Measurements from ENCODE around the gene DUOX2. TPM values are rescaled to one million over a fixed set of nuclear protein-coding genes. Genes with fewer than 3 reads are reported as not detected.

Gene DUOX2
- total and polyA plus RNA-seq, 2 of the 8 experiments (the other 6 are each of a cell fraction or from before 2014, with no cell fraction given) = 0.08 TPM; not detected in 1

DNA sequence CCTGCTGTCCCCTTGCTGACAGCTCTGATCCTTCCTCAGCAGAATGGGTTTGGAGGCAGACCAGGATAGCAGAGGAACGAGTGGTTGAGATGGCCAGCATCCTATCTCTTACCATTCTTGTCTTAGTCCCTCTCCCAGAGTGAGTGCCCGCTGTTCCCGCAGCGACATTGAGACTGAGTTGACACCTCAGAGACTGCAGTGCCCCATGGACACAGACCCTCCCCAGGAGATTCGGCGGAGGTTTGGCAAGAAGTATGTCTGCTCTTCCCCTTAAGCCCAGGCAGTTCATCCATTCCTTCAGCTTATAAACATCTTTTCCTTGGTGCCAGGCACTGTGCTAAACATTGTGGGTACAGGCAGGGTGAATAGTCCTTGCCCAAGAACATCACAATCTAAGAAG, 37.0 kb upstream of the DUOX2 start:
- H3K4me1 ChIP-seq (replicated peaks in 1 of 4; ENCODE audit: control insufficient read depth in 3 of 4, insufficient read depth in 4 of 4, low read length in 3 of 4) = no peaks in the 10 kb centered on the region; a peak in 1 of 7 replicates
- H2AFZ ChIP-seq (ENCODE audit: low read length) = no peak overlapping the region
- H3K23ac ChIP-seq (ENCODE audit: insufficient read length) = no peak overlapping the region
- H3K4me3 ChIP-seq (ENCODE audit: extremely low read depth in 1 of 4, insufficient read depth in 2 of 4, low read depth in 3 of 4, low read length in 4 of 4) = no peak overlapping the region
- H3K27ac ChIP-seq (ENCODE audit: low read depth, low read length) = no peak overlapping the region
- H4K91ac ChIP-seq (replicated peaks; ENCODE audit: insufficient read length, low read length) = no peak overlapping the region
- POLR2A ChIA-PET (ENCODE audit: partially characterized antibody) = interaction anchor here (0.5 to 1.6 kb wide), 4 partner anchors 9 to 35 kb away, joined by 3 to 6 read pairs (median 4); no protein-coding TSS in a partner anchor
- H4K8ac ChIP-seq (ENCODE audit: extremely low read depth, insufficient read depth, low read length) = no peak overlapping the region
- no peak overlapping the region for H2BK5ac ChIP-seq (ENCODE audit: low read depth, low read length)
- H3K36me3 ChIP-seq (ENCODE audit: control insufficient read depth in 2 of 4, insufficient read depth in 4 of 4, low read length in 3 of 4) = no peaks in the 10 kb centered on the region
- H4K5ac ChIP-seq (ENCODE audit: insufficient read length, low read depth, low read length) = no peak overlapping the region
- FAIRE-seq (no peak), DNase-seq (ENCODE audit: low read depth in 1 of 2, low spot score in 2 of 2) (no peak)
- no peak overlapping the region for H3K18ac ChIP-seq (ENCODE audit: extremely low read depth, low read length)
- no peak overlapping the region for H3K4me2 ChIP-seq (ENCODE audit: insufficient read depth in 1 of 2, low read depth in 2 of 2, low read length in 2 of 2)
- no peaks in the 10 kb centered on the region for H3K79me2 ChIP-seq (ENCODE audit: control insufficient read depth in 1 of 2, insufficient read depth in 2 of 2, low read length in 2 of 2)
- H3K23me2 ChIP-seq (ENCODE audit: low read depth, low read length) = no peaks in the 10 kb centered on the region
- no peak overlapping the region for H3K14ac ChIP-seq (ENCODE audit: insufficient read length)
- H3K9ac ChIP-seq (replicated peaks in 1 of 4; ENCODE audit: extremely low read depth in 1 of 4, low read depth in 3 of 4, low read length in 3 of 4) = no peak overlapping the region
- H3K56ac ChIP-seq (replicated peaks; ENCODE audit: insufficient read length, low read depth, low read length) = no peak overlapping the region
- no peak overlapping the region for H2AK5ac ChIP-seq (ENCODE audit: low read depth, low read length)
- TF ChIP-seq RFX5 (IDR thresholded peaks at IDR 0.05; ENCODE audit: borderline replicate concordance, low read depth, low read length) (no peak), BACH1 (IDR thresholded peaks at IDR 0.05; ENCODE audit: low read length) (no peak), RXRA (IDR thresholded peaks at IDR 0.05; ENCODE audit: insufficient read depth, low read depth, low read length) (no peak), TAF1 (IDR thresholded peaks at IDR 0.05; ENCODE audit: low read depth, low read length) (no peak)
- peaks cover 0 to 2% (median 0%) of the 10 kb centered on the region in 4 experiments; a peak in 1 of 7 replicates for H3K27me3 ChIP-seq (replicated peaks in 1 of 4; ENCODE audit: control insufficient read depth in 3 of 4, extremely low read depth in 1 of 4, insufficient read depth in 3 of 4, low read length in 3 of 4)
- WGBS, 2 experiments (ENCODE audit: extremely low coverage in 1 of 2, insufficient coverage in 1 of 2, insufficient read length in 1 of 2, insufficient replicate concordance in 2 of 2, low coverage in 1 of 2, low lambda C conversion rate in 2 of 2, missing lambda C conversion rate in 1 of 2) = 85% methylated on average over 6 of the region's 6 CpGs; no CpG with 5 or more reads in 1 of the 2 experiments
- no peak overlapping the region for H2BK120ac ChIP-seq (replicated peaks; ENCODE audit: low read depth, low read length)
- H3K79me1 ChIP-seq (ENCODE audit: low read depth, low read length) = no peaks in the 10 kb centered on the region
- H2BK15ac ChIP-seq (ENCODE audit: low read length) = no peak overlapping the region
- H4K20me1 ChIP-seq (replicated peaks in 1 of 2; ENCODE audit: control insufficient read depth in 1 of 2, insufficient read depth in 2 of 2, low read length in 2 of 2) = no peaks in the 10 kb centered on the region
- CTCF ChIA-PET (ENCODE audit: partially characterized antibody) = interaction anchor here (1.0 to 3.4 kb wide), 3 partner anchors 11 to 55 kb away, joined by 3 to 27 read pairs (median 4); no protein-coding TSS in a partner anchor
- H2BK20ac ChIP-seq (ENCODE audit: low read length) = no peak overlapping the region
- H2BK12ac ChIP-seq (ENCODE audit: low read depth, low read length) = no peak overlapping the region
- no peak overlapping the region for H3K4ac ChIP-seq (replicated peaks; ENCODE audit: insufficient read length, low read depth, low read length)
- H3K9me3 ChIP-seq (ENCODE audit: insufficient read depth in 2 of 2, low read depth in 1 of 2, low read length in 1 of 2) = no peaks in the 10 kb centered on the region
